ENCODE results near the gene PSME3IP1. TPM values are rescaled to one million over a fixed set of nuclear protein-coding genes. Genes with fewer than 3 reads are reported as not detected.

The PSME3IP1 gene
- total RNA-seq, 1 experiment from 2014 or later: 103 TPM

GRCh38 chr16:57125376-57125775 lies 60.5 kb downstream of the PSME3IP1 start:
- H3K36me3 Mint-ChIP-seq (ENCODE audit: insufficient read depth in 1 of 3, low read depth in 3 of 3): peaks cover 0 to 5% (median 0%) of the 10 kb centered on the region in 3 experiments; a peak in 1 of 7 replicates
- no peaks in the 10 kb centered on the region for H3K4me1 ChIP-seq (ENCODE audit: insufficient read depth, low read length)
- H3K18ac ChIP-seq (ENCODE audit: insufficient read length, low read depth, low read length): no peak overlapping the region
- no peak overlapping the region for H2BK120ac ChIP-seq (ENCODE audit: low read depth, low read length, poor library complexity, severe bottlenecking)
- no peaks in the 10 kb centered on the region for H3K79me1 ChIP-seq (ENCODE audit: insufficient read depth, low read depth, low read length, poor library complexity, severe bottlenecking)
- DNase-seq: no peak
- H3K9ac ChIP-seq (ENCODE audit: extremely low read depth, insufficient read length, low read length): no peak overlapping the region
- peaks cover 7% of the 10 kb centered on the region in 2 experiments for H3K4me1 Mint-ChIP-seq
- H2BK20ac ChIP-seq (ENCODE audit: low read depth, low read length, poor library complexity, severe bottlenecking): no peak overlapping the region
- no peak overlapping the region for H3K56ac ChIP-seq (ENCODE audit: insufficient read length, low read depth, low read length)
- no peaks in the 10 kb centered on the region for H3K9me3 Mint-ChIP-seq
- H3K27ac ChIP-seq (ENCODE audit: insufficient read length, low read depth, low read length): no peak overlapping the region
- no peak overlapping the region for H2BK5ac ChIP-seq (ENCODE audit: insufficient read length, low read length)
- no peaks in the 10 kb centered on the region for H3K9me3 ChIP-seq (ENCODE audit: control insufficient read depth, low read depth, low read length)
- no peak overlapping the region for H3K4me2 ChIP-seq (ENCODE audit: insufficient read depth, insufficient read length, low read length)
- no peaks in the 10 kb centered on the region for H3K27me3 ChIP-seq (ENCODE audit: insufficient read depth, low read length)
- H4K20me1 ChIP-seq (ENCODE audit: control insufficient read depth, insufficient read depth, insufficient read length): no peaks in the 10 kb centered on the region
- no peak overlapping the region for H2AFZ ChIP-seq (ENCODE audit: low read length)
- WGBS (ENCODE audit: extremely low coverage, insufficient read length, low lambda C conversion rate): no CpG with 5 or more reads among the region's 4 CpGs
- H3K4me3 Mint-ChIP-seq: no peak overlapping the region
- no peaks in the 10 kb centered on the region for H3K23me2 ChIP-seq (ENCODE audit: insufficient read length, low read depth, low read length, poor library complexity, severe bottlenecking)
- H3K79me2 ChIP-seq (ENCODE audit: insufficient read depth, low read length): no peaks in the 10 kb centered on the region
- H4K8ac ChIP-seq (replicated peaks; ENCODE audit: insufficient read length, low read depth, low read length): no peak overlapping the region
- TF ChIP-seq CTCF (conservative IDR thresholded peaks at IDR 0.05): no peak
- no peak overlapping the region for H3K27ac Mint-ChIP-seq
- no peak overlapping the region for H2BK15ac ChIP-seq (ENCODE audit: low read depth, low read length)
- H3K14ac ChIP-seq (ENCODE audit: insufficient read depth, low read length): no peak overlapping the region
- H3K27me3 Mint-ChIP-seq (ENCODE audit: low read depth): no peaks in the 10 kb centered on the region
- H3T11ph ChIP-seq (ENCODE audit: low read length): no peak overlapping the region
- H4K5ac ChIP-seq (ENCODE audit: insufficient read length, low read depth, low read length): no peak overlapping the region
- no peak overlapping the region for H3K4ac ChIP-seq (ENCODE audit: low read depth, low read length)
- H2AK5ac ChIP-seq (ENCODE audit: insufficient read length, low read length): no peak overlapping the region
- no peak overlapping the region for H3K23ac ChIP-seq (ENCODE audit: insufficient read length, low read depth, low read length)
- no peak overlapping the region for H4K91ac ChIP-seq (ENCODE audit: insufficient read length, low read depth, low read length)
- no peak overlapping the region for H2BK12ac ChIP-seq (ENCODE audit: insufficient read length, low read depth, low read length)

All from H9 (cell line).